ENCODE measurements around the gene COX7A2. TPM values are rescaled to one million over a fixed set of nuclear protein-coding genes. Genes with fewer than 3 reads are reported as not detected.

The COX7A2 gene
- total and polyA plus RNA-seq, 2 of the 4 experiments (the other 2 are of a cell fraction) = 174 to 776 TPM

- TF ChIP-seq NFE2L2 (IDR thresholded peaks at IDR 0.05; ENCODE audit: low read depth, low read length) = peak; percentile 67; the same call in 1 of the 2 replicates
Observed at GRCh38 chr6:75275067-75275466, 31.5 kb upstream of the COX7A2 start (continued).

GRCh38 chr6:75273009-75273408 is 29.4 kb upstream of the COX7A2 start:
- H3K4me1 ChIP-seq (ENCODE audit: control insufficient read depth, insufficient read depth, low read length) = peaks cover 29% of the 10 kb centered on the region
- H3K36me3 ChIP-seq (ENCODE audit: control insufficient read depth, insufficient read depth, low read length) = peaks cover 15% of the 10 kb centered on the region
- peaks cover 35 to 69% of the 10 kb centered on the region in 2 experiments for H3K79me1 ChIP-seq (ENCODE audit: low read depth in 1 of 2, low read length in 2 of 2)
- H4K20me1 ChIP-seq (ENCODE audit: insufficient read depth, low read length) = peaks cover 15% of the 10 kb centered on the region; the same call in 1 of the 2 replicates
- WGBS, 2 experiments (ENCODE audit: extremely low coverage in 2 of 2, insufficient read length in 1 of 2) = no CpG with 5 or more reads among the region's 4 CpGs
- peak overlapping the region; percentile 94 for H2BK120ac ChIP-seq (ENCODE audit: low read depth, low read length)
- dilution Hi-C loops (cut with HindIII; ENCODE audit: low sequenced_read_pairs, unreplicated experiment) = no loop called here
- intact Hi-C loops (cut with micrococcal nuclease) = no loop called here
- H3K9me3 ChIP-seq (ENCODE audit: control insufficient read depth, insufficient read depth, low read length) = no peaks in the 10 kb centered on the region; the same call in 1 of the 2 replicates
- ChIA-PET CTCF (interaction anchor here (0.7 to 1.3 kb wide), 2 partner anchors 14 to 15 kb away, joined by 3 to 10 read pairs; no protein-coding TSS in a partner anchor), POLR2A (ENCODE audit: unreplicated experiment) (no interaction called here)
- H2AFZ ChIP-seq (replicated peaks; ENCODE audit: low read length, poor library complexity) = no peak overlapping the region
- 0 out of 2 replicates have a peak overlapping the region, but pooled peaks have one; percentile 14 for H3K27ac ChIP-seq (ENCODE audit: insufficient read depth, low read length)
- no peak overlapping the region; the same call in 1 of the 2 replicates for H3K4me2 ChIP-seq (ENCODE audit: low read depth, low read length)
- BruUV-seq (replicated peaks) = no TSS peak
- peak overlapping the region; percentile 83; the same call in 2 of the 3 replicates for H2BK15ac ChIP-seq (ENCODE audit: low read depth, low read length)
- H2BK5ac ChIP-seq (ENCODE audit: low read depth, low read length, poor library complexity, severe bottlenecking) = peak overlapping the region; percentile 97
- ATAC-seq (ENCODE audit: low read depth) = no peak
- H3K14ac ChIP-seq (replicated peaks; ENCODE audit: low read depth, low read length) = peak overlapping the region; percentile 97
- H3K9me1 ChIP-seq (ENCODE audit: insufficient read depth, low read length) = peaks cover 9% of the 10 kb centered on the region
- H2AK9ac ChIP-seq (replicated peaks; ENCODE audit: low read depth, low read length, poor library complexity) = no peak overlapping the region
- no peak for DNase-seq
- in situ Hi-C loops (cut with MboI; ENCODE audit: low sequenced_read_pairs) = no loop called here
- peak overlapping the region; percentile 88 for H2BK20ac ChIP-seq (ENCODE audit: low read depth, low read length)
- H3K18ac ChIP-seq (ENCODE audit: low read depth, low read length) = peak overlapping the region; percentile 99; the same call in 1 of the 2 replicates
- peak overlapping the region; percentile 88 to 95 for H4K8ac ChIP-seq (ENCODE audit: low read depth in 2 of 2, low read length in 2 of 2)
- H3K9ac ChIP-seq (ENCODE audit: low read depth, low read length) = no peak overlapping the region
- H3K4ac ChIP-seq (ENCODE audit: low read depth, low read length) = peak overlapping the region; percentile 90
- H3K27me3 ChIP-seq (ENCODE audit: control insufficient read depth, insufficient read depth, low read length) = no peaks in the 10 kb centered on the region
- peak overlapping the region; percentile 90 for H3K23ac ChIP-seq (ENCODE audit: low read depth, low read length)
- no peak overlapping the region; the same call in 1 of the 2 replicates for H3K56ac ChIP-seq (ENCODE audit: extremely low read depth, insufficient read depth, low read length)
- no peak overlapping the region for H3K4me3 ChIP-seq (ENCODE audit: insufficient read depth, low read depth, low read length)
- peak overlapping the region; percentile 80 for H2AK5ac ChIP-seq (ENCODE audit: low read depth, low read length)
- H4K91ac ChIP-seq (ENCODE audit: insufficient read depth, low read depth, low read length) = peak overlapping the region; percentile 90
- H4K5ac ChIP-seq (ENCODE audit: low read depth, low read length) = peak overlapping the region; percentile 88
- TF ChIP-seq FOS (IDR thresholded peaks at IDR 0.05; ENCODE audit: low read depth, low read length) (no peak), MAZ (IDR thresholded peaks at IDR 0.05; ENCODE audit: borderline replicate concordance, low read depth, low read length) (no peak), POLR2A (IDR thresholded peaks at IDR 0.05; ENCODE audit: low read depth, low read length) (no peak), NFE2L2 (IDR thresholded peaks at IDR 0.05; ENCODE audit: low read depth, low read length) (no peak), RFX5 (IDR thresholded peaks at IDR 0.05; ENCODE audit: low read depth, low read length) (no peak), USF2 (IDR thresholded peaks at IDR 0.05; ENCODE audit: low read depth, low read length) (no peak), CHD1 (IDR thresholded peaks at IDR 0.05; ENCODE audit: low read depth, low read length) (no peak), ELK1 (IDR thresholded peaks at IDR 0.05; ENCODE audit: borderline replicate concordance, low read depth, low read length) (no peak), MXI1 (IDR thresholded peaks at IDR 0.05; ENCODE audit: borderline replicate concordance, low read depth, low read length) (no peak), RCOR1 (IDR thresholded peaks at IDR 0.05; ENCODE audit: insufficient replicate concordance, low read length) (no peak), MAFK (IDR thresholded peaks at IDR 0.05; ENCODE audit: low read depth, low read length) (no peak), SMC3 (IDR thresholded peaks at IDR 0.05; ENCODE audit: low read depth, low read length) (no peak), BHLHE40 (IDR thresholded peaks at IDR 0.05; ENCODE audit: low read depth, low read length) (no peak), RAD21 (IDR thresholded peaks at IDR 0.05; ENCODE audit: low read length) (no peak), CEBPB (IDR thresholded peaks at IDR 0.05; ENCODE audit: low read depth, low read length) (no peak)
